GM12874 (cell line): ENCODE measurements around the gene XPNPEP1.

Experiments
- TF ChIP-seq, protein P1 (sequence below): IDR thresholded peaks from 2 replicates; pipeline ENCODE4 v1.5.1; 2011; ENCODE audit warnings: low read depth, mild to moderate bottlenecking, control low read depth, low read length, moderate library complexity; ENCODE audit not compliant: insufficient read depth

The XPNPEP1 gene

DNA sequence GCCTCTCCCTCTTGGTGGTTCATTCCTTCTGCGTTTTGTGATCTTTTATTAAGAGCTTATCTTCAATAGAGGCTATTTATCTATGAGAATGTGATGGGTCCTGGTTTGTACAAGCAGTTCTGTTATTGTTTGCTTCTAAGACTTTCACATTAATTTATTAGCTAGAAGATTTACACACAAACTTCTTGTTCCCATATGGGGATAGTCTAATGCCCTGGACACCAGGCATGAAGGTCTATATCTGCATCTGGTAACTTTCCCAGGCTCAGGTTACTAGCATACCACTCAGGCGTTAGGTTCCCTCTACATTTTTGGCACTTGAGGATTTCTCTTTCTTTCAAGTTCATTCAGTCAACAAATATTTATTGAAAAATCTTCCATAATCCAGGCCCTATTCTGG is 7.7 kb downstream of the XPNPEP1 start:
- TF ChIP-seq, protein P1, sequence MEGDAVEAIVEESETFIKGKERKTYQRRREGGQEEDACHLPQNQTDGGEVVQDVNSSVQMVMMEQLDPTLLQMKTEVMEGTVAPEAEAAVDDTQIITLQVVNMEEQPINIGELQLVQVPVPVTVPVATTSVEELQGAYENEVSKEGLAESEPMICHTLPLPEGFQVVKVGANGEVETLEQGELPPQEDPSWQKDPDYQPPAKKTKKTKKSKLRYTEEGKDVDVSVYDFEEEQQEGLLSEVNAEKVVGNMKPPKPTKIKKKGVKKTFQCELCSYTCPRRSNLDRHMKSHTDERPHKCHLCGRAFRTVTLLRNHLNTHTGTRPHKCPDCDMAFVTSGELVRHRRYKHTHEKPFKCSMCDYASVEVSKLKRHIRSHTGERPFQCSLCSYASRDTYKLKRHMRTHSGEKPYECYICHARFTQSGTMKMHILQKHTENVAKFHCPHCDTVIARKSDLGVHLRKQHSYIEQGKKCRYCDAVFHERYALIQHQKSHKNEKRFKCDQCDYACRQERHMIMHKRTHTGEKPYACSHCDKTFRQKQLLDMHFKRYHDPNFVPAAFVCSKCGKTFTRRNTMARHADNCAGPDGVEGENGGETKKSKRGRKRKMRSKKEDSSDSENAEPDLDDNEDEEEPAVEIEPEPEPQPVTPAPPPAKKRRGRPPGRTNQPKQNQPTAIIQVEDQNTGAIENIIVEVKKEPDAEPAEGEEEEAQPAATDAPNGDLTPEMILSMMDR: no peak

DNA sequence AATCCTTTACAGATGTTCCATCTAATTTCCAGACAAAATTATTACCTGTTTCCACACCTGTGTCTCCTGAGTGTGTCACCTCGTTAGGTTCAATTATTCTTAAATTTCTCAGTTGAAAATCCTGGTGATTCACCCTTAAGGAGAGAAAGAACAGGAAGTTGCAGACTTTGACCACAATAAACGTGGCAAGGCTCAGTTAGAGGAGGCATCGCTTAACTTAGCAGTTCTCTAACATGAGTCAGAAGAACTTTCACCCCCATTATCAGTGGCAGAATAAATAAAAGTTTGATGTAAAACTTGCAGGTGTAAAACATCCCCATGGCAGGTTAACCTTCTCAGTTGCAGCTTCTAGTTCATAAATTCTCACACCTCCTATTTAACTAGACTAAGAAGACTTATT is 8.3 kb downstream of the XPNPEP1 start:
- TF ChIP-seq, protein P1: no peak

DNA sequence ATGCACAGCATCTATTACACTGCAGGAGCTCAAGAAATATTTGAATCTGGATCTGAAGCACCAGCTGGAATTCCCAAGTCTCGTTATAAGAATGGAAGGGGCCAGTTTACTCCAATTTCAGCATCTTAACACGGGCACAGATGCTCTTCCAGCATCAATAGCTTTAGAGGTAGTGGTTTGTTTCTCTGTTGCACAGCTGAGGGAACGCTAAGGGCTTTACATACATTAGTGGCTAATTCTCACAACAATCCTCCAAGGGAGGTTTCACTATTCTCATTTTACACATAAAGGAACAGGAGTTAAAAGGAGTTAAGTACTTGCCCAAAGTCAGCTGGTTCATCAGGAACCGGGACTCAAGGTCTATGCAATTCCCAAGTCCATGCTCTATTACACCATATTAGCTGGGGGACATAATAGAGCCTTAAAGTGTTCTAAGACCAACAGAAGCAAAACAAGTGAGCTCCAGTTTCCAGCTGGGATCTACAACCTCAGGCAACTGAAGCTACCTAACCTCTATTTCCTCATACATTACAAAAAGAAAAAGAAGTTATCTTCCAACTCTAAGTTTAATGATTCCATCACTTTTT is 9.9 kb downstream of the XPNPEP1 start:
- TF ChIP-seq, protein P1: no peak

DNA sequence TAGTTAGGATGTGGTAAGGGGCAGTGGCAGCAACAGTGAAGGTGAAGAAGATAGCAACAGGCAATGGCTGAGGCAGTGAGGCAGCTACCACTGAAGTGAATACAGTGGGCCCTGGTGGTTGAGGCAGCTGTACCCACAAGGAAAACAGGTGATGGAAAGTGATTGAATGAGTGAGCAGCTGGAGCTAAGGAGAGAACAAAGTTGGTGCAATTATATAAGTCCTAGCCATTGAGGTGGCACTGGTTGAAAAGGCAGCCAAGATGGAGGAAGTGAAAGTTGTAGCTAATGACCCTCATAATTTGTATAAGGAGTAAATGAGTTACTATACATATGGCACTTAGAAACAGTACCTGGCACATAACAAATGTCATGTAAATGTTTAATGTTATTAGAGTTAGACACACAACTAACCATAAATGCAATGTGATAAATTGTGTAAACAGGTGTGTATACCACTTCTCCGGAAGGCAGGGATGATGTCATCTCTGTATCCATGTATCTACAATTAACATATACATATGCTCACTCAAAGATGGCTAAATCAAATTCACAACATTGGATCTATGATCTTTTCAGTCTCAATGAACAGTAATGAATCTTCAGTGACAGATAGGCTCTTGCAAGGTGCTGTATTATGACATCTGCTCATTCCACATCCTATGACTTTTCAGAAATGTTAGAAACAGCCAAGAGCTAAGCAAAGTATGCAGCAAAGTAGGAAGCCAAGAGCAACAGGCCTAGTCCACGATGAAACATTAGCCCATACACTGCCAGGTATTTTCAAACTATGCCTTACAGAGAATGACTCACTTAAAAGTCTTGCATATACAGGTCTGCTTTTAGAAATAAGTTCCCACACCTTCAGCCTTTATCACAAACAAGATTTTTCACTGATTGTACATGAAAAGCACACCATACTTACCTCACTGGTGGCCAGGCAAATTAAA is 10.7 kb downstream of the XPNPEP1 start:
- TF ChIP-seq, protein P1: no peak

DNA sequence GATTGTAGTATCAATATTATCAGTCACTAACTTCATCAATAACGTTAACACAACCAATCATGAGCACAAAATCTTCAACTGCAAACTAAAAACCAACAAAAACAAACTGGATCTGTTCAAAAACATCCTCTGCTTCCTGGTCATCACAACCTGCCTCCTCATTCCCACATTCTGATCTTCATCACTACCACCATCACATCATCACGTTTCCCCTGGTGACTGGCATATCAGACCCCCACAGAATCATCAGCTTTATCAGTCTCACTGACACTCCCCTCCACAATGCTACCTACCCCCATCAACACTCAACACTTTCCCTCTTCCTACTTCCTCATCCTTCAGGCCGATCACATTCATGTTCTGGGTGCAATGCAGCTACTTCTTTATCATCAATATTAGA is 11.4 kb downstream of the XPNPEP1 start:
- TF ChIP-seq, protein P1: no peak

DNA sequence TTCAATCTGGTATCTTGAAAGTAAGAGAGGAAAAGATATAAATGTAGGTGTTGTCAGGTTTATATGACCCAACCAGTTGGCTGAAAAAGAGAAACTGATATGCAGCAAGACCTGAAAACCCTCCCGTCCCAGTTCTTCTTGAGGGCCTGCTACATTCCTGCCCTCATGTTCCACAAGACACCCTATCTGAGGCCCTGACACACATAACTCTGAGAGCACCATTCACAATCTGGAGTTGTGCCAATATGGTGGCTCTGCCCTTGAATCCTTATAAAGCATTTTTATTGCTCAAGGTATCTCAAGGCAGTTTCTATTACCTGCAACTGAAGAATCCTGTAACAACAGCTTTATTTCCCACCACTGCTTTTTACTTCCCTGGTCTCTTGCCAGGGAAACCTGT is 17.0 kb downstream of the XPNPEP1 start:
- TF ChIP-seq, protein P1: no peak

DNA sequence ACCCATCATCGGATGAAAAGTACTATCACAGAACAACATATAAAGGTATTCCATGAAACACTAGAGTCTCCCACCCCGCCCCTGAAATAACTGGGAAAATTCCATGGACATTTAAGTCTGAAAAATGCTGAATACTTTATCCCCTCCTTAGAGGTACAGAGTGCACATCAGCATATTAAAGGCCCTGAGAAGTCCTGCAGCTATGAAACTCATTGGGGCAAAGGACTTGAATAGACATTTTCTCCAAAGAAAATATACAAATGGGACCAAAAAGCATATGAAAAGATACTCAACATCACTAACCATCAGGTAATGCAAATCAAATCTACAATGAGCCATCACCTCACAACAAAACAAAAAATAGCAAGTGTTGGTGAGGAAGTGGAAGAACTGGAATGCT is 18.9 kb downstream of the XPNPEP1 start:
- TF ChIP-seq, protein P1: no peak
